IMR-90 (cell line): ENCODE results near the gene COL5A1. TPM values are rescaled to one million over a fixed set of nuclear protein-coding genes. Genes with fewer than 3 reads are reported as not detected.

Source experiments
- ATAC-seq: fragments of 200-7000 bp; cut with Tn5 transposase; 2 replicates; pipeline ENCODE4 v1.9.1; 2020; ENCODE audit warnings: low read depth, mild to moderate bottlenecking, moderate library complexity
- BruUV-seq: library from RNA; stranded (reverse); fragments of 400-500 nt; replicated peaks from 2 replicates; lab custom pipeline; 2021; lab: Mats Ljungman, UMichigan
- CTCF ChIA-PET: fragments of 300-600 bp; formaldehyde crosslinking; extraction: SDS; loops from one replicate; lab custom pipeline; 2021; ENCODE audit warnings: antibody characterized with exemption; lab: Yijun Ruan, JAX
- POLR2A ChIA-PET: fragments of 300-600 bp; sonication (Branson Sonifier 250); formaldehyde crosslinking; loops from one replicate; lab custom pipeline; 2022; ENCODE audit warnings: antibody characterized with exemption; ENCODE audit not compliant: unreplicated experiment; lab: Charles Lee
- DNase-seq: peaks from one replicate; pipeline ENCODE4 v3.0.0; 2013
- H2AFZ ChIP-seq: replicated peaks from 2 replicates; pipeline ENCODE3; 2013; ENCODE audit warnings: low read length, mild to moderate bottlenecking; ENCODE audit not compliant: poor library complexity
- H2AK5ac ChIP-seq: 2 replicates; pipeline ENCODE4 v1.6.1; 2013; ENCODE audit warnings: low read depth, low read length, inconsistent platforms
- H2AK9ac ChIP-seq: replicated peaks from 2 replicates; pipeline ENCODE3; 2013; ENCODE audit warnings: mild to moderate bottlenecking, low read depth, low read length, moderate library complexity; ENCODE audit not compliant: poor library complexity
- H2BK120ac ChIP-seq: 2 replicates; pipeline ENCODE4 v1.6.1; 2013; ENCODE audit warnings: low read depth, low read length, inconsistent platforms
- H2BK15ac ChIP-seq: 3 replicates; pipeline ENCODE4 v1.6.1; 2013; ENCODE audit warnings: low read depth, low read length, inconsistent platforms
- H2BK20ac ChIP-seq: 2 replicates; pipeline ENCODE4 v1.6.1; 2013; ENCODE audit warnings: low read depth, mild to moderate bottlenecking, inconsistent platforms, low read length, moderate library complexity
- H2BK5ac ChIP-seq: 2 replicates; pipeline ENCODE4 v1.6.1; 2013; ENCODE audit warnings: mild to moderate bottlenecking, low read depth, low read length, inconsistent platforms; ENCODE audit not compliant: poor library complexity, severe bottlenecking
- H3K14ac ChIP-seq: replicated peaks from 2 replicates; pipeline ENCODE4 v1.6.1; 2013; ENCODE audit warnings: low read depth, low read length, inconsistent platforms
- H3K18ac ChIP-seq: 2 replicates; pipeline ENCODE4 v1.6.1; 2013; ENCODE audit warnings: low read depth, low read length, control low read depth
- H3K23ac ChIP-seq: 2 replicates; pipeline ENCODE4 v1.6.1; 2013; ENCODE audit warnings: low read depth, low read length, inconsistent platforms
- H3K27ac ChIP-seq: 2 replicates; pipeline ENCODE4 v1.5.1; 2013; ENCODE audit warnings: mild to moderate bottlenecking, control low read depth, low read length; ENCODE audit not compliant: insufficient read depth
- H3K27me3 ChIP-seq: 2 replicates; pipeline ENCODE4 v1.6.1; 2013; ENCODE audit warnings: low read length; ENCODE audit not compliant: control insufficient read depth, insufficient read depth
- H3K36me3 ChIP-seq: 2 replicates; pipeline ENCODE4 v1.6.1; 2013; ENCODE audit warnings: low read length, mixed read lengths; ENCODE audit not compliant: control insufficient read depth, insufficient read depth
- H3K4ac ChIP-seq: 2 replicates; pipeline ENCODE4 v1.6.1; 2013; ENCODE audit warnings: low read depth, low read length, inconsistent platforms
- H3K4me1 ChIP-seq: 2 replicates; pipeline ENCODE4 v1.6.1; 2013; ENCODE audit warnings: low read length, mixed read lengths; ENCODE audit not compliant: control insufficient read depth, insufficient read depth
- H3K4me2 ChIP-seq: 2 replicates; pipeline ENCODE4 v1.6.1; 2013; ENCODE audit warnings: low read depth, mild to moderate bottlenecking, control low read depth, low read length, moderate library complexity
- H3K4me3 ChIP-seq: 2 replicates; pipeline ENCODE4 v1.5.1; 2013; ENCODE audit warnings: low read depth, mild to moderate bottlenecking, control low read depth, low read length, moderate library complexity; ENCODE audit not compliant: insufficient read depth
- H3K56ac ChIP-seq: 2 replicates; pipeline ENCODE4 v1.6.1; 2013; ENCODE audit warnings: low read length, inconsistent platforms; ENCODE audit not compliant: insufficient read depth; ENCODE audit errors: extremely low read depth
- H3K79me1 ChIP-seq, 2 experiments: 2 replicates each; pipeline ENCODE4 v1.6.1; 2013; ENCODE audit warnings: low read length in 2 of 2, inconsistent platforms in 1 of 2, low read depth in 1 of 2
- H3K9ac ChIP-seq: 2 replicates; pipeline ENCODE4 v1.6.1; 2013; ENCODE audit warnings: low read depth, low read length, control low read depth
- H3K9me1 ChIP-seq: 2 replicates; pipeline ENCODE4 v1.6.1; 2013; ENCODE audit warnings: low read length, inconsistent platforms; ENCODE audit not compliant: insufficient read depth
- H3K9me3 ChIP-seq: 2 replicates; pipeline ENCODE4 v1.6.1; 2013; ENCODE audit warnings: low read length; ENCODE audit not compliant: control insufficient read depth, insufficient read depth
- H4K20me1 ChIP-seq: 2 replicates; pipeline ENCODE4 v1.6.1; 2013; ENCODE audit warnings: low read length, inconsistent platforms; ENCODE audit not compliant: insufficient read depth
- H4K5ac ChIP-seq: 2 replicates; pipeline ENCODE4 v1.6.1; 2013; ENCODE audit warnings: mild to moderate bottlenecking, low read depth, low read length, control low read depth
- H4K8ac ChIP-seq, 2 experiments: 2 replicates each; pipeline ENCODE4 v1.6.1; 2013; ENCODE audit warnings: low read depth in 2 of 2, low read length in 2 of 2, control low read depth in 1 of 2, inconsistent platforms in 1 of 2
- H4K91ac ChIP-seq: 2 replicates; pipeline ENCODE4 v1.6.1; 2013; ENCODE audit warnings: low read depth, low read length, inconsistent platforms; ENCODE audit not compliant: insufficient read depth
- BHLHE40 ChIP-seq: fragments of 150-350 bp; IDR thresholded peaks from 2 replicates; pipeline ENCODE4 v1.6.1; 2016; ENCODE audit warnings: mild to moderate bottlenecking, low read depth, low read length
- CHD1 ChIP-seq: IDR thresholded peaks from 2 replicates; pipeline ENCODE4 v1.6.1; 2012; ENCODE audit warnings: low read depth, low read length, improper control_type of control experiment
- CTCF ChIP-seq: conservative IDR thresholded peaks from 2 replicates; pipeline ENCODE4 v1.5.1; 2012; ENCODE audit warnings: mild to moderate bottlenecking, low read depth, low read length, improper control_type of control experiment
- FOS ChIP-seq: fragments of 150-350 bp; IDR thresholded peaks from 2 replicates; pipeline ENCODE4 v1.6.1; 2016; ENCODE audit warnings: low read depth, low read length
- MAFK ChIP-seq: IDR thresholded peaks from 2 replicates; pipeline ENCODE4 v1.6.1; 2012; ENCODE audit warnings: low read depth, low read length, improper control_type of control experiment
- MXI1 ChIP-seq: IDR thresholded peaks from 2 replicates; pipeline ENCODE4 v1.6.1; 2012; ENCODE audit warnings: low read depth, mild to moderate bottlenecking, low read length, moderate library complexity, borderline replicate concordance
- NFE2L2 ChIP-seq: fragments of 150-350 bp; IDR thresholded peaks from 2 replicates; pipeline ENCODE4 v1.6.1; 2016; ENCODE audit warnings: low read depth, mild to moderate bottlenecking, low read length
- POLR2A ChIP-seq: IDR thresholded peaks from 2 replicates; pipeline ENCODE4 v1.6.1; 2012; ENCODE audit warnings: mild to moderate bottlenecking, low read depth, low read length
- RAD21 ChIP-seq: IDR thresholded peaks from 2 replicates; pipeline ENCODE4 v1.6.1; 2012; ENCODE audit warnings: low read length, improper control_type of control experiment
- RCOR1 ChIP-seq: IDR thresholded peaks from 2 replicates; pipeline ENCODE4 v1.6.1; 2012; ENCODE audit warnings: mild to moderate bottlenecking, low read length, improper control_type of control experiment; ENCODE audit not compliant: insufficient replicate concordance
- RFX5 ChIP-seq: IDR thresholded peaks from 2 replicates; pipeline ENCODE4 v1.8.0; 2012; ENCODE audit warnings: low read depth, mild to moderate bottlenecking, low read length, moderate library complexity
- USF2 ChIP-seq: fragments of 150-350 bp; IDR thresholded peaks from 2 replicates; pipeline ENCODE4 v1.6.1; 2017; ENCODE audit warnings: mild to moderate bottlenecking, antibody characterized with exemption, low read length, low read depth
- WGBS, 2 experiments: methylation state at CpG; one replicate each; pipeline versions ENCODE4 v1.1.5 to v1.1.7; 2013; ENCODE audit warnings: missing lambda C conversion rate in 2 of 2; ENCODE audit not compliant: insufficient read length in 1 of 2; ENCODE audit errors: extremely low coverage in 2 of 2; 5-methylcytosine and 5-hydroxymethylcytosine counted together
- dilution Hi-C: fragments of 300-500 bp; cut with HindIII; formaldehyde crosslinking; loops from one replicate; pipeline ENCODE4 v1.14.3; 2018; ENCODE audit warnings: low sequenced_read_pairs; ENCODE audit not compliant: unreplicated experiment
- in situ Hi-C: fragments of 300-500 bp; cut with MboI; formaldehyde crosslinking; loops from 3 replicates; pipeline ENCODE4 v1.14.3; 2019; ENCODE audit warnings: low sequenced_read_pairs, inconsistent platforms, mixed read lengths
- intact Hi-C: fragments of 100-400 bp; cut with micrococcal nuclease; formaldehyde crosslinking; loops from 2 replicates; pipeline ENCODE4 v1.10.0; 2022
- polyA plus RNA-seq, 3 experiments: library from polyadenylated mRNA; depleted of rRNA; stranded (reverse); fragments of >200 nt; gene quantifications; 2 replicates each; pipeline ENCODE4 v1.2.3, GENCODE V29; 2012; ENCODE audit warnings: low replicate concordance in 1 of 3
- total RNA-seq: library from RNA; depleted of rRNA; stranded (reverse); fragments of >200 nt; gene quantifications from 2 replicates; pipeline ENCODE4 v1.2.3, GENCODE V29; 2012

Gene COL5A1
- total and polyA plus RNA-seq, 2 of the 4 experiments (the other 2 are of a cell fraction) = 19.2 to 173 TPM

GRCh38 chr9:134720796-134721195 lies 79.2 kb downstream of the COL5A1 start:
- no peak overlapping the region for H3K9ac ChIP-seq
- no peak overlapping the region for H3K4me3 ChIP-seq
- H3K27ac ChIP-seq = no peak overlapping the region
- no peaks in the 10 kb centered on the region for H3K27me3 ChIP-seq
- H2AK9ac ChIP-seq = no peak overlapping the region
- peaks cover 46 to 99% of the 10 kb centered on the region in 2 experiments for H3K79me1 ChIP-seq
- ChIA-PET CTCF (no interaction called here), POLR2A (no interaction called here)
- peaks cover 21% of the 10 kb centered on the region for H3K4me1 ChIP-seq
- H3K14ac ChIP-seq = no peak overlapping the region
- H3K4ac ChIP-seq = no peak overlapping the region
- H4K8ac ChIP-seq = no peak overlapping the region
- no peak overlapping the region for H3K18ac ChIP-seq
- H2BK120ac ChIP-seq = no peak overlapping the region
- H2AK5ac ChIP-seq = no peak overlapping the region
- intact Hi-C loops (no loop called here), in situ Hi-C loops (no loop called here), dilution Hi-C loops (no loop called here)
- no CpG with 5 or more reads among the region's 9 CpGs for WGBS, 2 experiments
- BruUV-seq = no TSS peak
- peaks cover 74% of the 10 kb centered on the region for H3K36me3 ChIP-seq
- H2BK5ac ChIP-seq = no peak overlapping the region
- no peak for ATAC-seq
- H2BK20ac ChIP-seq = no peak overlapping the region
- H3K23ac ChIP-seq = no peak overlapping the region
- no peak overlapping the region for H4K91ac ChIP-seq
- peaks cover 33% of the 10 kb centered on the region for H3K9me1 ChIP-seq
- peaks cover 100% of the 10 kb centered on the region for H4K20me1 ChIP-seq
- H2AFZ ChIP-seq = no peak overlapping the region
- H4K5ac ChIP-seq = no peak overlapping the region
- no peak overlapping the region for H3K56ac ChIP-seq
- TF ChIP-seq BHLHE40 (no peak), NFE2L2 (no peak), RFX5 (no peak), MAFK (no peak), USF2 (no peak), POLR2A (no peak), FOS (no peak), CTCF (no peak), RCOR1 (no peak), MXI1 (no peak), RAD21 (no peak), CHD1 (no peak)
- no peaks in the 10 kb centered on the region for H3K9me3 ChIP-seq
- H3K4me2 ChIP-seq = no peak overlapping the region
- H2BK15ac ChIP-seq = no peak overlapping the region
- DNase-seq = no peak
